ENCODE results near the gene ZNG1E. TPM values are rescaled to one million over a fixed set of nuclear protein-coding genes. Genes with fewer than 3 reads are reported as not detected.
"Not testable (repeated sequence)": the region's sequence is repeated elsewhere in the genome, so short reads cannot be mapped to it uniquely, and the experiment has no call there.

Gene ZNG1E
- total RNA-seq, 2 experiments from 2014 or later = 52.5 to 104 TPM

- H3K4me1 ChIP-seq (ENCODE audit: insufficient read depth, low read length, poor library complexity, severe bottlenecking); H3K9me3 ChIP-seq (ENCODE audit: low read length); H3K79me2 ChIP-seq (ENCODE audit: insufficient read depth, low read depth, low read length); H3K4me3 ChIP-seq (ENCODE audit: low read depth, low read length, poor library complexity, severe bottlenecking); POLR2A ChIA-PET; H3K27ac ChIP-seq (ENCODE audit: low read depth, low read length, poor library complexity, severe bottlenecking); H3K9me2 ChIP-seq (ENCODE audit: insufficient read depth, low read length); intact Hi-C loops (cut with micrococcal nuclease; ENCODE audit: unreplicated experiment); H3K4me2 ChIP-seq (ENCODE audit: low read length); H4K20me1 ChIP-seq (ENCODE audit: insufficient read depth, low read length); CTCF ChIA-PET (ENCODE audit: unreplicated experiment); H2AFZ ChIP-seq (ENCODE audit: low read length); BruUV-seq (replicated peaks); H3K36me3 ChIP-seq (ENCODE audit: insufficient read depth, low read length); DNase-seq (ENCODE audit: low spot score): not testable (repeated sequence)
- TF ChIP-seq, protein P1, sequence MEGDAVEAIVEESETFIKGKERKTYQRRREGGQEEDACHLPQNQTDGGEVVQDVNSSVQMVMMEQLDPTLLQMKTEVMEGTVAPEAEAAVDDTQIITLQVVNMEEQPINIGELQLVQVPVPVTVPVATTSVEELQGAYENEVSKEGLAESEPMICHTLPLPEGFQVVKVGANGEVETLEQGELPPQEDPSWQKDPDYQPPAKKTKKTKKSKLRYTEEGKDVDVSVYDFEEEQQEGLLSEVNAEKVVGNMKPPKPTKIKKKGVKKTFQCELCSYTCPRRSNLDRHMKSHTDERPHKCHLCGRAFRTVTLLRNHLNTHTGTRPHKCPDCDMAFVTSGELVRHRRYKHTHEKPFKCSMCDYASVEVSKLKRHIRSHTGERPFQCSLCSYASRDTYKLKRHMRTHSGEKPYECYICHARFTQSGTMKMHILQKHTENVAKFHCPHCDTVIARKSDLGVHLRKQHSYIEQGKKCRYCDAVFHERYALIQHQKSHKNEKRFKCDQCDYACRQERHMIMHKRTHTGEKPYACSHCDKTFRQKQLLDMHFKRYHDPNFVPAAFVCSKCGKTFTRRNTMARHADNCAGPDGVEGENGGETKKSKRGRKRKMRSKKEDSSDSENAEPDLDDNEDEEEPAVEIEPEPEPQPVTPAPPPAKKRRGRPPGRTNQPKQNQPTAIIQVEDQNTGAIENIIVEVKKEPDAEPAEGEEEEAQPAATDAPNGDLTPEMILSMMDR (conservative IDR thresholded peaks at IDR 0.05; ENCODE audit: low read length) = peak; percentile 48
These were observed 2.8 kb downstream of the ZNG1E start for GRCh38 chr9:65678533-65678932.

DNA sequence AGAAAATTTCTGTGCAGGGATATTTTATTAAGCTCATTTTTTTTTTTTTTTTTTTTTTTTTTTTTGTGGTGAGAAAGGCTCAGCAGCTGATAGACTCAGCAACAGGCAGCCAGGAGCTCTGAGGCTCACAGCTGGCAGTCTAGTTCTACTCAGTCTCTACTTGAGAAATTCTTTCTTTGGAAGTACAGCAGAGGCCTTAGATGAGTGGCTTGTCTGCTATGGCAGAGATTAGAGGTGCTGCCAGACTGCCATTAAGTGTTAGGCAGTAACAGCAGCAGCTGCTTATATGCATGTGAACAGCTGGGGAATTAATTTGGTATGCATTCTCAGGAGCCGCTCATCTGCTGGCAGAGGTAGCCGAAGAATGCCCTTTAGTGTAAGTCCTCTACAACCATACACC, 27.8 kb downstream of the ZNG1E start:
- DNase-seq (ENCODE audit: low spot score); H3K36me3 ChIP-seq (ENCODE audit: insufficient read depth, low read length); H3K9me2 ChIP-seq (ENCODE audit: insufficient read depth, low read length); intact Hi-C loops (cut with micrococcal nuclease; ENCODE audit: unreplicated experiment); BruUV-seq (replicated peaks); H3K4me2 ChIP-seq (ENCODE audit: low read length); H3K79me2 ChIP-seq (ENCODE audit: insufficient read depth, low read depth, low read length); H3K4me1 ChIP-seq (ENCODE audit: insufficient read depth, low read length, poor library complexity, severe bottlenecking); H2AFZ ChIP-seq (ENCODE audit: low read length); H3K27ac ChIP-seq (ENCODE audit: low read depth, low read length, poor library complexity, severe bottlenecking); POLR2A ChIA-PET; H4K20me1 ChIP-seq (ENCODE audit: insufficient read depth, low read length); H3K9me3 ChIP-seq (ENCODE audit: low read length); CTCF ChIA-PET (ENCODE audit: unreplicated experiment); H3K4me3 ChIP-seq (ENCODE audit: low read depth, low read length, poor library complexity, severe bottlenecking): not testable (repeated sequence)

DNA sequence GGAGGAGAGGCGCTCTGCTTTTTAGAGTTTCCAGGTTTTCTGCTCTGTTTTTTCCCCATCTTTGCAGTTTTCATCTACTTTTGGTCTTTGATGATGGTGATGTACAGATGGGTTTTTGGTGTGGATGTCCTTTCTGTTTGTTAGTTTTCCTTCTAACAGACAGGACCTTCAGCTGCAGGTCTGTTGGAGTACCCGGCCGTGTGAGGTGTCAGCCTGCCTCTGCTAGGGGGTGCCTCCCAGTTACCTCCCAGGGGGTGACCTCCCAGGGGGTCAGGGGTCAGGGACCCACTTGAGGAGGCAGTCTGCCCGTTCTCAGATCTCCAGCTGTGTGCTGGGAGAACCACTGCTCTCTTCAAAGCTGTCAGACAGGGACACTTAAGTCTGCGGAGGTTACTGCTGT, 38.7 kb downstream of the ZNG1E start:
- H3K4me3 ChIP-seq (ENCODE audit: low read depth, low read length, poor library complexity, severe bottlenecking); BruUV-seq (replicated peaks); H3K4me2 ChIP-seq (ENCODE audit: low read length); intact Hi-C loops (cut with micrococcal nuclease; ENCODE audit: unreplicated experiment); H3K9me3 ChIP-seq (ENCODE audit: low read length); H3K27ac ChIP-seq (ENCODE audit: low read depth, low read length, poor library complexity, severe bottlenecking); POLR2A ChIA-PET; H2AFZ ChIP-seq (ENCODE audit: low read length); H4K20me1 ChIP-seq (ENCODE audit: insufficient read depth, low read length); H3K36me3 ChIP-seq (ENCODE audit: insufficient read depth, low read length); H3K4me1 ChIP-seq (ENCODE audit: insufficient read depth, low read length, poor library complexity, severe bottlenecking); H3K79me2 ChIP-seq (ENCODE audit: insufficient read depth, low read depth, low read length); DNase-seq (ENCODE audit: low spot score); CTCF ChIA-PET (ENCODE audit: unreplicated experiment); H3K9me2 ChIP-seq (ENCODE audit: insufficient read depth, low read length): not testable (repeated sequence)

DNA sequence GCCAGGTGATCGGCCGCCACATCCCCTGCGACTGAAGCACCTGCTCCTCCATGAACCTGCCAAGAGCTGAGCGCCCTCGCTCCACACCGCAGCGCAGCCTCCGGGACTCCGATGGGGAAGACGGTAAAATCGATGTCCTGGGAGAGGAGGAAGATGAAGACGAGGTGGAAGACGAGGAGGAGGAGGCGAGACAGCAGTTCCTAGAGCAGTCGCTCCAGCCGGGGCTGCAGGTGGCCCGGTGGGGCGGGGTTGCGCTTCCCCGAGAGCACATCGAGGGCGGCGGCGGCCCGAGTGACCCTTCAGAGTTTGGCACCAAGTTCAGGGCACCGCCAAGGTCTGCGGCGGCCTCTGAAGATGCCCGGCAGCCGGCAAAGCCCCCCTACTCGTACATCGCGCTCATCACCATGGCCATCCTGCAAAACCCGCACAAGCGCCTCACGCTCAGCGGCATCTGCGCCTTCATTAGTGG, 61.4 kb downstream of the ZNG1E start, which contains the start of gene FOXD4L4:
TSS of gene FOXD4L4 (plus strand) at position 51 of the 469 bp plus-strand sequence. CDS start at position 51, 0 bp downstream.
- POLR2A ChIA-PET; intact Hi-C loops (cut with micrococcal nuclease; ENCODE audit: unreplicated experiment); H3K9me3 ChIP-seq (ENCODE audit: low read length); H4K20me1 ChIP-seq (ENCODE audit: insufficient read depth, low read length); H3K36me3 ChIP-seq (ENCODE audit: insufficient read depth, low read length); DNase-seq (ENCODE audit: low spot score); H3K4me1 ChIP-seq (ENCODE audit: insufficient read depth, low read length, poor library complexity, severe bottlenecking); H3K27ac ChIP-seq (ENCODE audit: low read depth, low read length, poor library complexity, severe bottlenecking); H3K4me2 ChIP-seq (ENCODE audit: low read length); H3K9me2 ChIP-seq (ENCODE audit: insufficient read depth, low read length); H2AFZ ChIP-seq (ENCODE audit: low read length); H3K79me2 ChIP-seq (ENCODE audit: insufficient read depth, low read depth, low read length); BruUV-seq (replicated peaks); CTCF ChIA-PET (ENCODE audit: unreplicated experiment); H3K4me3 ChIP-seq (ENCODE audit: low read depth, low read length, poor library complexity, severe bottlenecking): not testable (repeated sequence)

DNA sequence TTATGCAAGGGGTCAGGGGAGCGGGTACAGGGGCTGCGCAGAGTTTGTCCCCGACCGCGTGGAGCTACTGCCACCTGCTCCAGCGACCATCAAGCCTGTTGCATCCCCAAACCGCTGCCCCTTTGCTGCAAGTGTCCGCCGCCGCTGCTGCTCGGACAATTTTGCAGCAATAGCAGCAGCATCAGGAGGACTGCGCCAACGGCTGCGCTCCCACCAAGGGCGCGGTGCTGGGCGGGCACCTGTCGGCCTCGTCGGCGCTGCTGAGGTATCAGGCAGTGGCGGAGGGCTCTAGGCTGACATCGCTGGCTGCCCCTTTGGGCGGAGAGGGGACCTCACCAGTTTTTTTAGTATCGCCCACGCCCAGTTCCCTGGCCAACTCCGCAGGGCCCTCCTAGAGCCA, 62.4 kb downstream of the ZNG1E start:
- H3K79me2 ChIP-seq (ENCODE audit: insufficient read depth, low read depth, low read length); H3K9me3 ChIP-seq (ENCODE audit: low read length); H2AFZ ChIP-seq (ENCODE audit: low read length); BruUV-seq (replicated peaks); intact Hi-C loops (cut with micrococcal nuclease; ENCODE audit: unreplicated experiment); CTCF ChIA-PET (ENCODE audit: unreplicated experiment); H3K4me1 ChIP-seq (ENCODE audit: insufficient read depth, low read length, poor library complexity, severe bottlenecking); H4K20me1 ChIP-seq (ENCODE audit: insufficient read depth, low read length); H3K4me3 ChIP-seq (ENCODE audit: low read depth, low read length, poor library complexity, severe bottlenecking); H3K36me3 ChIP-seq (ENCODE audit: insufficient read depth, low read length); H3K9me2 ChIP-seq (ENCODE audit: insufficient read depth, low read length); POLR2A ChIA-PET; H3K4me2 ChIP-seq (ENCODE audit: low read length); H3K27ac ChIP-seq (ENCODE audit: low read depth, low read length, poor library complexity, severe bottlenecking); DNase-seq (ENCODE audit: low spot score): not testable (repeated sequence)
